Measurements from ENCODE around the gene PLXDC2.

Gene PLXDC2

GRCh38 chr10:19872504-19873271, 56.5 kb downstream of the PLXDC2 start:
- peak overlapping the region; percentile 59 for H3K27ac ChIP-seq

GRCh38 chr10:19874190-19874589, 58.0 kb downstream of the PLXDC2 start:
- no peaks in the 10 kb centered on the region for H3K9me3 ChIP-seq (ENCODE audit: control insufficient read depth, low read length)
- peak overlapping the region; percentile 2 for H3K4me2 ChIP-seq (ENCODE audit: low read length)
- no peaks in the 10 kb centered on the region for H3K36me3 ChIP-seq (ENCODE audit: control insufficient read depth, insufficient read depth, low read length)
- no peak for TF ChIP-seq CTCF (IDR thresholded peaks at IDR 0.05)
- H3K9ac ChIP-seq: no peak overlapping the region
- no peak overlapping the region for H3K27ac ChIP-seq
- no peak overlapping the region for H2AFZ ChIP-seq
- no peaks in the 10 kb centered on the region for H3K27me3 ChIP-seq (ENCODE audit: control insufficient read depth, insufficient read depth, low read length)
- H3K4me1 ChIP-seq: peaks cover 4% of the 10 kb centered on the region
- H3K79me2 ChIP-seq: peaks cover 15% of the 10 kb centered on the region
- no peak overlapping the region for H3K4me3 ChIP-seq (ENCODE audit: low read depth, low read length)

More at GRCh38 chr10:19872504-19873271, 56.5 kb downstream of the PLXDC2 start:
- peak overlapping the region; percentile 2 for H3K4me2 ChIP-seq (ENCODE audit: low read length)
- peaks cover 8% of the 10 kb centered on the region for H3K79me2 ChIP-seq
- no peaks in the 10 kb centered on the region for H3K27me3 ChIP-seq (ENCODE audit: control insufficient read depth, insufficient read depth, low read length)
- H3K9ac ChIP-seq: no peak overlapping the region
- no peak for TF ChIP-seq CTCF (IDR thresholded peaks at IDR 0.05)
- H3K36me3 ChIP-seq (ENCODE audit: control insufficient read depth, insufficient read depth, low read length): no peaks in the 10 kb centered on the region
- H3K4me3 ChIP-seq (ENCODE audit: low read depth, low read length): peak overlapping the region; percentile 12
- H2AFZ ChIP-seq: peak overlapping the region; percentile 7
- H3K4me1 ChIP-seq: peaks cover 4% of the 10 kb centered on the region
- H3K9me3 ChIP-seq (ENCODE audit: control insufficient read depth, low read length): no peaks in the 10 kb centered on the region

- H3K9ac ChIP-seq: no peak overlapping the region
- H3K9me3 ChIP-seq (ENCODE audit: control insufficient read depth, low read length): no peaks in the 10 kb centered on the region
- peaks cover 21% of the 10 kb centered on the region for H3K79me2 ChIP-seq
- H3K36me3 ChIP-seq (ENCODE audit: control insufficient read depth, insufficient read depth, low read length): no peaks in the 10 kb centered on the region
- TF ChIP-seq CTCF (IDR thresholded peaks at IDR 0.05): no peak
- H3K4me1 ChIP-seq: peaks cover 6% of the 10 kb centered on the region
- H3K4me3 ChIP-seq (ENCODE audit: low read depth, low read length): no peak overlapping the region
- no peak overlapping the region for H2AFZ ChIP-seq
- no peaks in the 10 kb centered on the region for H3K27me3 ChIP-seq (ENCODE audit: control insufficient read depth, insufficient read depth, low read length)
- H3K4me2 ChIP-seq (ENCODE audit: low read length): no peak overlapping the region
- H3K27ac ChIP-seq: no peak overlapping the region
Observed at GRCh38 chr10:19874791-19875190, 58.6 kb downstream of the PLXDC2 start.

- Histone ChIP-seq H2AFZ (no peak overlapping the region), H3K9me3 (ENCODE audit: control insufficient read depth, low read length) (no peaks in the 10 kb centered on the region), H3K36me3 (ENCODE audit: control insufficient read depth, insufficient read depth, low read length) (no peaks in the 10 kb centered on the region), H3K4me2 (ENCODE audit: low read length) (no peak overlapping the region), H3K4me1 (peaks cover 11% of the 10 kb centered on the region), H3K4me3 (ENCODE audit: low read depth, low read length) (no peak overlapping the region), H3K27ac (no peak overlapping the region), H3K27me3 (ENCODE audit: control insufficient read depth, insufficient read depth, low read length) (no peaks in the 10 kb centered on the region), H3K9ac (no peak overlapping the region), H3K79me2 (peaks cover 31% of the 10 kb centered on the region)
- no peak for TF ChIP-seq CTCF (IDR thresholded peaks at IDR 0.05)
Observed at GRCh38 chr10:19876570-19876969, 60.3 kb downstream of the PLXDC2 start.

All from parathyroid adenoma (tissue), 2 donors.